ENCODE data around the gene ANGPTL2.

- no peak for TF ChIP-seq CTCF (IDR thresholded peaks at IDR 0.05)
- TF ChIP-seq, protein P1, sequence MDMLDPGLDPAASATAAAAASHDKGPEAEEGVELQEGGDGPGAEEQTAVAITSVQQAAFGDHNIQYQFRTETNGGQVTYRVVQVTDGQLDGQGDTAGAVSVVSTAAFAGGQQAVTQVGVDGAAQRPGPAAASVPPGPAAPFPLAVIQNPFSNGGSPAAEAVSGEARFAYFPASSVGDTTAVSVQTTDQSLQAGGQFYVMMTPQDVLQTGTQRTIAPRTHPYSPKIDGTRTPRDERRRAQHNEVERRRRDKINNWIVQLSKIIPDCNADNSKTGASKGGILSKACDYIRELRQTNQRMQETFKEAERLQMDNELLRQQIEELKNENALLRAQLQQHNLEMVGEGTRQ (IDR thresholded peaks at IDR 0.05), result no peak
- TF ChIP-seq CHD2 (IDR thresholded peaks at IDR 0.05; ENCODE audit: low read length, partially characterized antibody), result no peak
- TF ChIP-seq KDM5A (IDR thresholded peaks at IDR 0.05), result no peak
- TF ChIP-seq CBX8 (IDR thresholded peaks at IDR 0.05), result no peak
- TF ChIP-seq, protein P2, sequence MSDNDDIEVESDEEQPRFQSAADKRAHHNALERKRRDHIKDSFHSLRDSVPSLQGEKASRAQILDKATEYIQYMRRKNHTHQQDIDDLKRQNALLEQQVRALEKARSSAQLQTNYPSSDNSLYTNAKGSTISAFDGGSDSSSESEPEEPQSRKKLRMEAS (IDR thresholded peaks at IDR 0.05), result no peak
- TF ChIP-seq, protein P3, sequence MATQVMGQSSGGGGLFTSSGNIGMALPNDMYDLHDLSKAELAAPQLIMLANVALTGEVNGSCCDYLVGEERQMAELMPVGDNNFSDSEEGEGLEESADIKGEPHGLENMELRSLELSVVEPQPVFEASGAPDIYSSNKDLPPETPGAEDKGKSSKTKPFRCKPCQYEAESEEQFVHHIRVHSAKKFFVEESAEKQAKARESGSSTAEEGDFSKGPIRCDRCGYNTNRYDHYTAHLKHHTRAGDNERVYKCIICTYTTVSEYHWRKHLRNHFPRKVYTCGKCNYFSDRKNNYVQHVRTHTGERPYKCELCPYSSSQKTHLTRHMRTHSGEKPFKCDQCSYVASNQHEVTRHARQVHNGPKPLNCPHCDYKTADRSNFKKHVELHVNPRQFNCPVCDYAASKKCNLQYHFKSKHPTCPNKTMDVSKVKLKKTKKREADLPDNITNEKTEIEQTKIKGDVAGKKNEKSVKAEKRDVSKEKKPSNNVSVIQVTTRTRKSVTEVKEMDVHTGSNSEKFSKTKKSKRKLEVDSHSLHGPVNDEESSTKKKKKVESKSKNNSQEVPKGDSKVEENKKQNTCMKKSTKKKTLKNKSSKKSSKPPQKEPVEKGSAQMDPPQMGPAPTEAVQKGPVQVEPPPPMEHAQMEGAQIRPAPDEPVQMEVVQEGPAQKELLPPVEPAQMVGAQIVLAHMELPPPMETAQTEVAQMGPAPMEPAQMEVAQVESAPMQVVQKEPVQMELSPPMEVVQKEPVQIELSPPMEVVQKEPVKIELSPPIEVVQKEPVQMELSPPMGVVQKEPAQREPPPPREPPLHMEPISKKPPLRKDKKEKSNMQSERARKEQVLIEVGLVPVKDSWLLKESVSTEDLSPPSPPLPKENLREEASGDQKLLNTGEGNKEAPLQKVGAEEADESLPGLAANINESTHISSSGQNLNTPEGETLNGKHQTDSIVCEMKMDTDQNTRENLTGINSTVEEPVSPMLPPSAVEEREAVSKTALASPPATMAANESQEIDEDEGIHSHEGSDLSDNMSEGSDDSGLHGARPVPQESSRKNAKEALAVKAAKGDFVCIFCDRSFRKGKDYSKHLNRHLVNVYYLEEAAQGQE (IDR thresholded peaks at IDR 0.05), result no peak
- no peak for TF ChIP-seq CBX2 (IDR thresholded peaks at IDR 0.05; ENCODE audit: borderline replicate concordance, low read depth)
- no peak for TF ChIP-seq ELK1 (IDR thresholded peaks at IDR 0.05; ENCODE audit: low read depth, low read length)
- no peak for TF ChIP-seq MAFK (IDR thresholded peaks at IDR 0.05; ENCODE audit: partially characterized antibody)
- TF ChIP-seq RAD21 (conservative IDR thresholded peaks at IDR 0.05 in 1 of 2, IDR thresholded peaks at IDR 0.05 in 1 of 2), result no peak
- no peak for TF ChIP-seq HDAC2 (IDR thresholded peaks at IDR 0.05)
Measured at GRCh38 chr9:127102788-127103187, 19.6 kb downstream of the ANGPTL2 start.

All from A549 (cell line).